Astrocyte (in vitro differentiated cells and primary cell): Measurements from ENCODE around the gene PTPN4. TPM values are rescaled to one million over a fixed set of nuclear protein-coding genes. Genes with fewer than 3 reads are reported as not detected.

Source experiments
- DNase-seq: peaks from one replicate; pipeline ENCODE4 v3.0.0-alpha.2; 2010; ENCODE audit warnings: low read depth
- FAIRE-seq: peaks from 2 replicates; lab custom pipeline; 2011; peaks lifted over from hg19 to GRCh38; lab: Jason Lieb, UNC
- H2AFZ ChIP-seq: 2 replicates; pipeline ENCODE4 v1.6.0; 2012; ENCODE audit warnings: low read depth, low read length, inconsistent platforms
- H3K27ac ChIP-seq: 2 replicates; pipeline ENCODE4 v1.5.1; 2011; ENCODE audit warnings: low read depth, low read length, inconsistent platforms
- H3K27me3 ChIP-seq: 2 replicates; pipeline ENCODE4 v1.6.0; 2011; ENCODE audit warnings: low read length, inconsistent platforms; ENCODE audit not compliant: insufficient read depth
- H3K36me3 ChIP-seq: 2 replicates; pipeline ENCODE4 v1.5.1; 2011; ENCODE audit warnings: low read length, inconsistent platforms; ENCODE audit not compliant: insufficient read depth
- H3K4me1 ChIP-seq: 2 replicates; pipeline ENCODE4 v1.5.1; 2011; ENCODE audit warnings: low read length, inconsistent platforms; ENCODE audit not compliant: insufficient read depth
- H3K4me2 ChIP-seq: 2 replicates; pipeline ENCODE4 v1.6.0; 2012; ENCODE audit warnings: low read length, inconsistent platforms
- H3K4me3 ChIP-seq: 2 replicates; pipeline ENCODE4 v1.5.1; 2011; ENCODE audit warnings: low read depth, mild to moderate bottlenecking, low read length, inconsistent platforms; ENCODE audit not compliant: insufficient read depth
- H3K79me2 ChIP-seq: 2 replicates; pipeline ENCODE4 v1.6.0; 2012; ENCODE audit warnings: mild to moderate bottlenecking, low read length, inconsistent platforms; ENCODE audit not compliant: insufficient read depth
- H3K9ac ChIP-seq: 2 replicates; pipeline ENCODE4 v1.6.0; 2012; ENCODE audit warnings: mild to moderate bottlenecking, low read length, inconsistent platforms
- H3K9me3 ChIP-seq: 2 replicates; pipeline ENCODE4 v1.5.1; 2012; ENCODE audit warnings: low read depth, mild to moderate bottlenecking, low read length, inconsistent platforms; ENCODE audit not compliant: insufficient read depth
- H4K20me1 ChIP-seq: 2 replicates; pipeline ENCODE4 v1.6.0; 2012; ENCODE audit warnings: low read length, inconsistent platforms; ENCODE audit not compliant: insufficient read depth
- H3K27ac Mint-ChIP-seq: one replicate; pipeline ENCODE4 v1.8.0; 2021; ENCODE audit warnings: mild to moderate bottlenecking, mixed read lengths; ENCODE audit not compliant: unreplicated experiment
- H3K27me3 Mint-ChIP-seq: one replicate; pipeline ENCODE4 v1.8.0; 2021; ENCODE audit warnings: low read depth, mixed read lengths; ENCODE audit not compliant: unreplicated experiment
- H3K36me3 Mint-ChIP-seq: one replicate; pipeline ENCODE4 v1.8.0; 2021; ENCODE audit warnings: low read depth, mixed read lengths; ENCODE audit not compliant: unreplicated experiment
- H3K4me1 Mint-ChIP-seq: one replicate; pipeline ENCODE4 v1.8.0; 2021; ENCODE audit warnings: low read depth, mixed read lengths; ENCODE audit not compliant: unreplicated experiment
- H3K4me3 Mint-ChIP-seq: one replicate; pipeline ENCODE4 v1.8.0; 2021; ENCODE audit warnings: mild to moderate bottlenecking, moderate library complexity, mixed read lengths; ENCODE audit not compliant: unreplicated experiment
- H3K9me3 Mint-ChIP-seq: one replicate; pipeline ENCODE4 v1.8.0; 2021; ENCODE audit warnings: mild to moderate bottlenecking, mixed read lengths; ENCODE audit not compliant: unreplicated experiment
- EZH2 ChIP-seq: IDR thresholded peaks from 2 replicates; pipeline ENCODE4 v1.6.1; 2012; ENCODE audit warnings: mild to moderate bottlenecking, low read length, inconsistent platforms; ENCODE audit not compliant: insufficient read depth
- total RNA-seq: library from RNA; stranded (reverse); gene quantifications from 2 replicates; pipeline ENCODE4 v1.2.1, GENCODE V29; 2021
- TF ChIP-seq, protein P1 (sequence below): IDR thresholded peaks from 2 replicates; pipeline ENCODE4 v1.5.1; 2011; ENCODE audit warnings: low read depth, mild to moderate bottlenecking, inconsistent platforms, low read length, moderate library complexity; ENCODE audit not compliant: insufficient read depth

The PTPN4 gene
- total RNA-seq, 1 donor from 2014 or later: 38.2 TPM

DNA sequence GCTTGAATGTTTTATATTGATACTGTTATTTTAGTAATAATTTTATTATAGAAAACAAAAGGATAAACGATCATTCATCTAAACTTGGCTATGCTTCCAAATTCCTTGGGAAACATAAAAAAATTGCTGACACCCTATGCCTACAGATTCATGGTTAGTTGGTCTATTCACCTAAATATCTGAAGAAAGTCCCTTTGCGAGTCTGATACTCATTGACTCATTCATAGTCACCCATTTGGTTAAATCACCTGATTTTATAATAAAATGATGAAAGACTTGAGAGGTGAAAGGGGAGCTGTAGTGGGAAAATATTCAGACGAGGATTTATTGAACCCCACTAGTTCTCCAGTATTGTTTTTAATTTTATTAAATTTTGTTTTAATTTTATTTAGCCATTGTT lies 112.0 kb downstream of the PTPN4 start:
- H3K4me3 ChIP-seq: no peak overlapping the region
- FAIRE-seq: no peak
- H2AFZ ChIP-seq: no peak overlapping the region
- H3K36me3 ChIP-seq: no peaks in the 10 kb centered on the region
- TF ChIP-seq, protein P1, sequence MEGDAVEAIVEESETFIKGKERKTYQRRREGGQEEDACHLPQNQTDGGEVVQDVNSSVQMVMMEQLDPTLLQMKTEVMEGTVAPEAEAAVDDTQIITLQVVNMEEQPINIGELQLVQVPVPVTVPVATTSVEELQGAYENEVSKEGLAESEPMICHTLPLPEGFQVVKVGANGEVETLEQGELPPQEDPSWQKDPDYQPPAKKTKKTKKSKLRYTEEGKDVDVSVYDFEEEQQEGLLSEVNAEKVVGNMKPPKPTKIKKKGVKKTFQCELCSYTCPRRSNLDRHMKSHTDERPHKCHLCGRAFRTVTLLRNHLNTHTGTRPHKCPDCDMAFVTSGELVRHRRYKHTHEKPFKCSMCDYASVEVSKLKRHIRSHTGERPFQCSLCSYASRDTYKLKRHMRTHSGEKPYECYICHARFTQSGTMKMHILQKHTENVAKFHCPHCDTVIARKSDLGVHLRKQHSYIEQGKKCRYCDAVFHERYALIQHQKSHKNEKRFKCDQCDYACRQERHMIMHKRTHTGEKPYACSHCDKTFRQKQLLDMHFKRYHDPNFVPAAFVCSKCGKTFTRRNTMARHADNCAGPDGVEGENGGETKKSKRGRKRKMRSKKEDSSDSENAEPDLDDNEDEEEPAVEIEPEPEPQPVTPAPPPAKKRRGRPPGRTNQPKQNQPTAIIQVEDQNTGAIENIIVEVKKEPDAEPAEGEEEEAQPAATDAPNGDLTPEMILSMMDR: no peak
- TF ChIP-seq EZH2: no peak
- H3K4me2 ChIP-seq: no peak overlapping the region
- no peak overlapping the region for H3K4me3 Mint-ChIP-seq
- H3K9me3 Mint-ChIP-seq: no peaks in the 10 kb centered on the region
- H3K27me3 Mint-ChIP-seq: no peaks in the 10 kb centered on the region
- no peak for DNase-seq
- H3K4me1 Mint-ChIP-seq: no peaks in the 10 kb centered on the region
- H4K20me1 ChIP-seq: peaks cover 3% of the 10 kb centered on the region
- H3K27ac Mint-ChIP-seq: no peak overlapping the region
- no peaks in the 10 kb centered on the region for H3K4me1 ChIP-seq
- no peaks in the 10 kb centered on the region for H3K9me3 ChIP-seq
- no peak overlapping the region for H3K27ac ChIP-seq
- H3K9ac ChIP-seq: no peak overlapping the region
- H3K79me2 ChIP-seq: no peaks in the 10 kb centered on the region
- H3K27me3 ChIP-seq: no peaks in the 10 kb centered on the region
- peaks cover 2% of the 10 kb centered on the region for H3K36me3 Mint-ChIP-seq

DNA sequence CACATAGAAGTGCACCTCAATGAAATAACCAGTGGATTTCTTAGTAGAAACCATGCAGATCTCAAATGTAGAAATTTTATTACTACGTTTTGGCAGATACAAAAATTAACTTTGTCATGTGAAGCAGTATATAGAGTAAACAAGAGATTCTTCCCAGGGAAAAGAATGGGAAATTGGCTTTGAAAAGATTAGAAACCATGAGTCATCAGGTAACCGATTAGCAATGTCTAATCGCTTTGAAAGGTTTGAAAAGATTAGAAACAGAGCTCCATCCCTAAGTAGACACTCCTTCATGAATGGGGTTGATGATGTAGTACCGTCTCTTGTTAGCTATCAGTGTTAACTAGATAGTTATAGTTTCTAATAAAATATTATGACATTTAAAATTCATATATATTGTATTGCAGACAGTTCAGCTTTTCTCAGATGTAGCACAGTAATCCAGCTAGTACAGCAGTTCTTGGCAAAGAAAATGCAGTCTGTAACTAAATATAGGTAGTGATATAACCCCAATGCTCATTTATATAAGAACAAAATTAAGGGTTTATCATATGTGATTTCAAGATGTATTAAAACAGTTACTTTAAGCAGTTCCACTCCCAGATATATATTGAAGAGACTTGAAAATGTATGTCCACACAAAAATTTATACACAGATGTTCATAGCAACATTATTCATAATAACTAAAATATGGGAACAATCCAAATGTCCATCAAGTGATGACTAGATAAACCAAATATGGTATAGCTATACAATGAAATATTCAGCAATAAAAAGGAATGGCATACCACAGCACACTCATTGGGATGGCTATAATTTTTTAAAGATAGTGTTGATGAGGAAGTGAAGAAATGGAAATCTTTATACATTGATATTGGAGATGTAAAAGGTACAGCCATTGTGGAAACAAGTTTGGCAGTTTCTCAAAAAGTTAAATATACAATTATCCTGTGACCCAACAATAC lies 113.9 kb downstream of the PTPN4 start:
- Histone ChIP-seq H3K36me3 (no peaks in the 10 kb centered on the region), H3K79me2 (no peaks in the 10 kb centered on the region), H3K9me3 (no peaks in the 10 kb centered on the region), H3K4me1 (no peaks in the 10 kb centered on the region), H3K4me3 (no peak overlapping the region), H3K27me3 (no peaks in the 10 kb centered on the region), H2AFZ (no peak overlapping the region), H3K27ac (no peak overlapping the region), H3K9ac (no peak overlapping the region), H4K20me1 (peaks cover 3% of the 10 kb centered on the region), H3K4me2 (no peak overlapping the region)
- peak; percentile 35 for DNase-seq
- TF ChIP-seq, protein P1: no peak
- TF ChIP-seq EZH2: no peak
- Mint-ChIP-seq H3K27ac (no peak overlapping the region), H3K4me1 (no peaks in the 10 kb centered on the region), H3K4me3 (no peak overlapping the region), H3K9me3 (no peaks in the 10 kb centered on the region), H3K27me3 (no peaks in the 10 kb centered on the region), H3K36me3 (peaks cover 3% of the 10 kb centered on the region)
- peak; percentile 13 for FAIRE-seq

DNA sequence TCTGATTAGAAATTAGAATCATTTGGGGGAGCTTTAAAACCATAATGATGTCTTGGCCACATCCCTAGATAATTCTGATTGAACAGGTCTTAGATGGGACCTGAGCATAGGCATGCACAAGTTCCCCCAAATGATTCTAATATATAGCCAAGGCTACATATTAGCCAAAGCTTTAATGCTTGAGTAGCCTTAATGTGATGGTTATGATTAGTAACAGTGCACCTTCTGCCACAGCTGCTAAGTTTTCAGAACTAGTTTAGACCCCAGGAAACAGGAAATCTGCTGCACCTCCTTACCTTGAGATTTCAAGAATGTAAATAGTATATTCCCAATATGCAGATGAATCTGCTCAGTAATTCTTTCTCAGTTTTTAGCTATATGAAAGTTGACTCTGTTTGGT lies 119.8 kb downstream of the PTPN4 start:
- Histone ChIP-seq H3K27ac (no peak overlapping the region), H3K36me3 (no peaks in the 10 kb centered on the region), H3K9me3 (no peaks in the 10 kb centered on the region), H3K4me3 (no peak overlapping the region), H3K4me1 (no peaks in the 10 kb centered on the region), H4K20me1 (no peaks in the 10 kb centered on the region), H3K9ac (no peak overlapping the region), H3K4me2 (no peak overlapping the region), H2AFZ (no peak overlapping the region), H3K79me2 (no peaks in the 10 kb centered on the region), H3K27me3 (no peaks in the 10 kb centered on the region)
- Mint-ChIP-seq H3K4me1 (no peaks in the 10 kb centered on the region), H3K27me3 (no peaks in the 10 kb centered on the region), H3K36me3 (peaks cover 1% of the 10 kb centered on the region), H3K9me3 (no peaks in the 10 kb centered on the region), H3K4me3 (no peak overlapping the region), H3K27ac (no peak overlapping the region)
- FAIRE-seq: no peak
- DNase-seq: no peak
- TF ChIP-seq, protein P1: no peak
- TF ChIP-seq EZH2: no peak
